Rectal smooth muscle tissue (tissue), 1 donor: ENCODE measurements around the gene CARNS1.

ENCODE experiments used
- H3K27ac ChIP-seq: one replicate; pipeline ENCODE4 v1.7.0; 2013; ENCODE audit warnings: low read depth, low read length, inconsistent platforms
- H3K27me3 ChIP-seq: one replicate; pipeline ENCODE4 v1.7.0; 2013; ENCODE audit warnings: low read length; ENCODE audit not compliant: control insufficient read depth, insufficient read depth
- H3K36me3 ChIP-seq: one replicate; pipeline ENCODE4 v1.7.0; 2013; ENCODE audit warnings: low read length; ENCODE audit not compliant: control insufficient read depth, insufficient read depth
- H3K4me1 ChIP-seq: one replicate; pipeline ENCODE4 v1.7.0; 2013; ENCODE audit warnings: low read length; ENCODE audit not compliant: control insufficient read depth, insufficient read depth
- H3K4me3 ChIP-seq: one replicate; pipeline ENCODE4 v1.7.0; 2013; ENCODE audit warnings: low read length
- H3K9ac ChIP-seq: one replicate; pipeline ENCODE4 v1.7.0; 2013; ENCODE audit warnings: low read length

CARNS1 gene

DNA sequence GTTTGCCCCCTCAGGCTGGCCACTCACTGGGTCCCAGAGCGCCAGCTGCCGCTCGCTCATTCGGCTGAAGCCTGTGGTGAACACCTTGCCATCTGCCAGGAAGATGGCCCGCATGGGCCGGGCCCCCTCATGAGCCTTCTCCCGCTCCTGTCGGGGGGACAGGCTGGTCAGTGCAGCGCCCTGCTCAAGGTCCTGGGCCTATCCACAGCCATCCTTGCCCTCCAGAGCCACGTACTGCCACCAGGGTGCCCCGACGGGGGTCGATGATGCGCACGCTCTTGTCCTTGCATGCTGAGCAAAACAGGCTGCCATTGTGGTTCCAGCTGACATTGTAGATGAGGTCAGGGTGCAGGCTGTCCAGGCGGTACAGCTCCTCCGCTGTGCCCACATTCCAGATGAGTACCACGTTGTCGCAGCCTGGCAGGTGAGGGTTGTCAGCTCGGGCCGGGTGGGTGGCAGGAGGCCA, 25.7 kb downstream of the CARNS1 start:
- Histone ChIP-seq H3K27ac (no peak overlapping the region), H3K9ac (no peak overlapping the region), H3K4me1 (no peaks in the 10 kb centered on the region), H3K27me3 (no peaks in the 10 kb centered on the region), H3K4me3 (no peak overlapping the region), H3K36me3 (peaks cover 3% of the 10 kb centered on the region)

DNA sequence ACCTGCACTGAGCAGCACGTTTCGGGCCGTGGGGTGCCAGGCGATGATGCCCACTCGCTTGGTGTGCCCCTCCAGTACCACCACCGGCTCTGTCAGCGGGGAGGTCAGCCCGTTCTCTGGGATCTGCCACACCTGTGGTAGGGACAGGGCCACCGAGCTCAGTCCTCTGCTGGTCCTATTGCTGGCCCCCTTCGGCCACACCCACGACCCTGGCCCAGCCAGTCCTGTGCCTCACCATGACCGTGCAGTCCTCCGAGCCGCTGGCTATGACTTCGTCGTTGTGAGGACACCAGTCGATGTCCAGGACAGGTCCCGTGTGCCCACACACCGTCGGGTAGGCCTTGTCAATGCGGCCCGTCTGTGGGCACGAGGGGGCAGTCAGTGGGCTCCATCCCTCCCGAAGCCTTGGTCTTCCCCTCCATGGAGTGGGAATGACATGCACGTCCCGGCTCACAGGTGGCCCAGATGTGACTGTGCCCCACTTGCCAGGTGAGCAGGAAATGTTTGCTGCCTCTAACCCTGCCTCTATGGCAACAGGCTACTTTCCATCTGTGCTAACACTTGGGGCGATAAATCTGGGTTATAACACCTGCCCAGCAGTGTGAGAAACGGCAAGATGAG, 26.4 kb downstream of the CARNS1 start:
- Histone ChIP-seq H3K36me3 (peaks cover 3% of the 10 kb centered on the region), H3K4me1 (no peaks in the 10 kb centered on the region), H3K9ac (no peak overlapping the region), H3K27me3 (no peaks in the 10 kb centered on the region), H3K27ac (no peak overlapping the region), H3K4me3 (peak overlapping the region; percentile 73)

DNA sequence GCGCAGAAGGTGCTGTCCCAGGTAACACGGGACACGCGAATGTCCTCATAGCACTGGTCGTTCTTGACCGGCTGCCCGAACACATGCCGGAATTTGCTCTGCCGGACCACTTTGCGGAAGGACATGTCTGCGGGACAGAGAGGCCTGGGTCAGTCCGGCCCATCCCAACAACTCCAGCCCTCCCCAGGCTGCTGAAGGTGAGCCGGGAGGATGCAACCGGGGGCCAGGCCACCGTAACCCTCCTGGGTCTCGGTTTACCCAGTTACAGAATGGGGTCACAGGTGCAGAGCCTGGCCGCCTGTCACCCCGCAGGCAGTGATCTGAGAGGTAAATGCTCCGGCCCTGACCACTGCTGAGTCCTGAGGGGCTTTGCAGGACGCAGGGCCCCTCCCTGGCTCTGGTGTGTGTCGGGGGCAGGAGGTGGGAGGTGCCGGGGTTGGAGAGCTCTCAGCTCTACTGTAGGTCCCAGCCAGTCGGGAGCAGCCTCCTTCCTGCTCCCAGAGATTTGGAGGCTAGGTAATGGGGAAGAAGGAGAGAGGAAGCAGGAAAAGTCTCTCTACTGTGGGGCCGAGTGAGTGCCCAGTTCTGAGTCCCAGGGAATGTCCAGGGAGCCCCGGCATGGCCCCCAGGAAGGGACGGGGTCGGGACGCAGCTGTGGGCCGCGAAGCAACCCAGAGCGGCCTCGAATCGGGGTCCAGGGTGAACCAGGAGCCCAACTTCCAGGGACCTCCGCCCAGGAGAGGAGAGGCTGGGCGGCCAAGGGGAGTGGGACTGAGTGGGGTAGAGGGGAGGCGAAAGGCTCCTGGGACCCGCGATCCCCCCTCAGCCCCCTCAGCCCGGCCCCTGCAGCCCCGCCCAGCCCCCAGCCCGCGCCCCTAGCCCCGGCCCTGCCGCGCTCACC, 27.3 kb downstream of the CARNS1 start:
- no peaks in the 10 kb centered on the region for H3K27me3 ChIP-seq
- peak overlapping the region; percentile 73 for H3K4me3 ChIP-seq
- H3K36me3 ChIP-seq, result peaks cover under 1% of the 10 kb centered on the region
- H3K27ac ChIP-seq, result peak overlapping the region; percentile 88
- H3K4me1 ChIP-seq, result no peaks in the 10 kb centered on the region
- peak overlapping the region; percentile 45 for H3K9ac ChIP-seq

DNA sequence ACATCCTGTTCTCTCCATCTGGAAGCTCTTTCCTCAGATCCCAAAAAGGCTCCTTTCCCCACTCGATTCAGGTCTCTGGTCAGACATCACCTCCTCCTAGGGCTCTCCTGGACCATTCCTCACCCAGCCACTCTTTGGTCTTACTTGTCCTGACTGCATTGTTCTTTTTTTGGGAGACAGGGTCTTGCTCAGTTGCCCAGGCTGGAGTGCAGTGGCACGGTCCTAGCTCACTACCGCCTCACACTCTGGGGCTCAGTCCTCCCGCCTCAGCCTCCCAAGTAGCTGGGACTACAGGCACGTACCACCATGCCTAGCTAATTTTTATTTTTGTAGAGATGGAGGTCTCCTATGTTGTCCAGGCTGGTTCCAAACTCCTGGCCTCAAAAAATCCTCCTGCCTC, 30.0 kb downstream of the CARNS1 start:
- no peaks in the 10 kb centered on the region for H3K4me1 ChIP-seq
- no peaks in the 10 kb centered on the region for H3K36me3 ChIP-seq
- H3K27me3 ChIP-seq, result no peaks in the 10 kb centered on the region
- H3K9ac ChIP-seq, result no peak overlapping the region
- H3K4me3 ChIP-seq, result no peak overlapping the region
- H3K27ac ChIP-seq, result no peak overlapping the region

DNA sequence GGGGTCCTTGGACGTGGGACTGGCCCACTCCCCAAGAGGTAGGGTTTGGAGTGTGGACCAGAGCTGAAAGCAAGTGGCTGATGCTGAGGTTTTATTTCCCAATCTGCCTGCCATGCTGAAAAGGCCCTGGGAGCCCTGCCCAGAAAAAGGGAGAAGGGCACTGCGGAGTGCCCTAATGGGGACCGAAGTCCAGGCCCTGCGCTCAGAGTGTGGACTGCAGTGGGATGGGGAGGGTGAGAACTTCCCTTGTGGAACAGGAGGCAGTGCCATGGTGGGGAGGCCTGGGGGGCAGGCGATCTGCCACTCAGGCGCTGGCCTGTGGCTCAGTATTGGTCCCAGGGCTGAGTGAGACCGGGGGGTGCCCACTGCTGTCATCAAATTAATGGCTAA, 32.7 kb downstream of the CARNS1 start:
- no peaks in the 10 kb centered on the region for H3K27me3 ChIP-seq
- no peak overlapping the region for H3K4me3 ChIP-seq
- H3K4me1 ChIP-seq, result no peaks in the 10 kb centered on the region
- no peak overlapping the region for H3K9ac ChIP-seq
- H3K27ac ChIP-seq, result no peak overlapping the region
- H3K36me3 ChIP-seq, result no peaks in the 10 kb centered on the region

DNA sequence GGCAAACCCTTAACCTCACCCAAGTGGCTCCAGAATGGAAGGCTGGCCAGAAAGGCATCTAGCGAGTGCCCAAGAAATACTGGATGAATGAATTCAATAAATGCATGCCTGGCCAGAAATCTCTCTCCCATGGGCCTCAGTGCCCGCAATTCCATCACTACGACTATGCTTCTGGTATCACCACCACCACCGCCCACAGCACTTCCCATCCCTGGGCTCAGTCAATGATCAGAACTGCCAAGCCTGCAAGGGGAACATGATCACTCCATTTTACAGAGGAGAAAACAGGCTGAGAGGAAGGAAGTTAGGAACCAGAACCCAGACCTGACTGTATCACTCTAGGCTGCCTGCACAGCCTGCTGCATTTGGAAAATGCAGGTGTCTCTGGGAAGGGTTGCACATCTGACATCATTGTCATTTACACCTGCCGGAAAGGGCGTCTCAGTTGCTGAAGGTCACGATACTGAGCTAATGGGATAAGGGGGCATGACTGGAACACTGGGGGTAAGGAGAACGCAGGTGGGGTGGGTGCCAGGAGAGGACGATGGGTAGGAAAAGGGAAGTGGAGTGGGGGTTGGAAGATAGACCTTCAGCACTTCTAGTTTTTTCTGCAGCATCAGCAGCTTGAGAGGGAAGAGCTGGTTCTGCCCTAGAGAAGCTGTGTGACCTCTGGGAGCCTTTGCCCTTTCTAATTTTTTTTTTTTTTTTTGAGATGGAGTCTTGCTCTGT, 33.8 kb downstream of the CARNS1 start:
- H3K4me3 ChIP-seq, result no peak overlapping the region
- no peak overlapping the region for H3K9ac ChIP-seq
- H3K27ac ChIP-seq, result no peak overlapping the region

DNA sequence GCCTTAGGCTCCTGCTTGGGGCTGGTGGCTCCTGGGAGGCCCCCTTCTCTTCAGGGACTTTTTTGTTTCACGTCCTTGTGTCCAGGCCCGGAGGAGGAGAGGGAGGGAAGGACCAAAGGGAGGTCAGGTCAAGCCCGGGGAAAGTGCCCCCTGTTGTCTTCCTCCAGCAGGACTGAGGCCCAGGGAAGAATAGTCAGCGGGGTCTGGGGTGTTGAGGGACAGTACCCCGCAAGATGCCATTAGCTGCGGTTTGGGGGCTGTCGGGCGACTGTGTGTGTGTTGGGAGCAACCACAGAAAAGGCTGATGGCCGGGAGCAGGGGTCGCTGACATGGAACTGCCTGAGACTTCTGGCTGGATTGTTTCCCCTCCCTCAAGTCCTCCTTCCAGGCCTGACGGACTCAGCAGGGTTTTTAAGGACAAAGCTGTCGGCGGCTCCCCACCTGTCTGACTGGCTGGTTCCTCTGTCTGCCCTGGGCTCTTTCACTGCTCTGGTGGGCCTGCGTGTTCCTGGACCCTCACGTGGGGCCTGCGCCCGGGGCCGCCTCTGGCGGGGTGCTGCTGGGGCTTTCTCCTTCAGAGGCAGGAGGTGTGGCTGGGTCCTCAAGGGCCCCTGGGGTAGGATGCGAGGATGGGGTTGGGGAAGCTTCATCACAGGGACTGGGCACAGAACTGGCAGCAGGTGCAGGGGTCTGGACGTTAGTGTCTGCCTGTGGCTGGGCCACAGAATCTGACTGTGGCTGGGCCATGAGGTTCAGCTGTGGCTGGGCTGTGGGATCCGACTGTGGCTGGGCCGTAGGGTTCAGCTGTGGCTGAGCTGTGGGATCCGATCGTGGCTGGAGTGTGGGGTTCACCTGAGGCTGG, 35.5 kb downstream of the CARNS1 start:
- H3K4me1 ChIP-seq, result no peaks in the 10 kb centered on the region
- H3K27me3 ChIP-seq, result no peaks in the 10 kb centered on the region
- H3K4me3 ChIP-seq, result no peak overlapping the region
- no peak overlapping the region for H3K9ac ChIP-seq
- no peak overlapping the region for H3K27ac ChIP-seq
- no peaks in the 10 kb centered on the region for H3K36me3 ChIP-seq

More for the DNA sequence above, 33.8 kb downstream of the CARNS1 start:
- no peaks in the 10 kb centered on the region for H3K36me3 ChIP-seq
- no peaks in the 10 kb centered on the region for H3K27me3 ChIP-seq
- no peaks in the 10 kb centered on the region for H3K4me1 ChIP-seq

DNA sequence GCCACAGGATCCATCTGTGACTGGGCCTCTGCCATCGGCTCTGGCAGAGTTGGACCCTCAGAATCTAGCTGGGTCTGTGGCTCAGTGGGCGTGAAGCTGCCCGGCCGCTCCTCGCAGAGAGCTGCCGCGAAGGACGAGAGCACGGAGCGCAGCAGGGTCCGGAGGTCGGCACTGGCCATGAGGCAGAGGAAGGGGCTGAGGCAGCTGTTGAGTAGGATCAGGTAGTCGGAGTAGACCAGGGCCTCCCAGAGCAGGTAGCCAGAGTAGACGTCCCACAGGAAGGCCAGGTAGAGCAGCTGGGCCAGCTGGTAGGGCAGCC, 36.1 kb downstream of the CARNS1 start:
- no peaks in the 10 kb centered on the region for H3K27me3 ChIP-seq
- H3K4me3 ChIP-seq, result no peak overlapping the region
- H3K27ac ChIP-seq, result no peak overlapping the region
- no peaks in the 10 kb centered on the region for H3K36me3 ChIP-seq
- no peak overlapping the region for H3K9ac ChIP-seq
- no peaks in the 10 kb centered on the region for H3K4me1 ChIP-seq

DNA sequence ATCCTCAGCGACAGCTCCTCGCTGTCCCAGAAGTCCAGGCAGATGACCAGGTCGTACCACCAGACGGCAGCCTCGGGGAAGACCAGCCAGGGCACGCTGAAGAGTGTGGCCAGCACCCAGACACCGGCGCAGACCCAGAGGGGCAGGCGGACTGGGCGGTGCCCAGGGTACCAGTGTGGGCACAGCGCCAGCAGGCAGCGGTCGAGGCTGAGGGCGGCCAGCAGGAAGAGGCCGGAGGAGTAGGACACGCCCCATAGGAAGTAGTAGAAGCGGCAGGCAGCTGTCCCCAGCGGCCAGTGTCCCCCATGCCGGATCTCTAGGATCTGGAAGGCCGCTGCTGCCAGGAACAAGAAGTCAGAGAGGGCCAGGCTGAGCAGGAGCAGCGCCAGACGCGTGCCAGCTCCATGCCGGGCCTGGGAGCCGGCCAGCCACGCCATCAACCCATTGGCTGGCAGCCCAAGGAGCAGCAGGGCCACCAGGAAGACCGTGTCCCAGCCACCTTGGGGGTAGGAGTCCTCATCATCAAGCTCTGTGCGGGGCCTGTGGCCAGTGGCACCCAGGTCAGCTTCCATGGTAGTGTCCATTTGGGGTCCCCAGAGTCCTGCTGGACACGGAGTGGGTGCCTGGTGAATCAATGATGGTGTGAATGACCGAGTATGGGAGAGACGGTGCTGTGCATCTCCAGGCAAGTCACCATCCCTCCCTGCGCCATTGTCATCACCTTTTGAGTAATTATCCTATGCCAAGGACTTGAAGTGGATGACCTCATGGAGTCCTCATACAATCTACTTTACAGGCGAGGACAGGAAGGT, 36.9 kb downstream of the CARNS1 start, which contains the start of gene GPR152:
GPR152 (minus strand) TSS at position 589 of the 812 bp plus-strand sequence; CDS start at position 584, 5 bp downstream.
- Histone ChIP-seq H3K27ac (no peak within 1 kb of the TSS), H3K4me3 (no peak within 1 kb of the TSS)

DNA sequence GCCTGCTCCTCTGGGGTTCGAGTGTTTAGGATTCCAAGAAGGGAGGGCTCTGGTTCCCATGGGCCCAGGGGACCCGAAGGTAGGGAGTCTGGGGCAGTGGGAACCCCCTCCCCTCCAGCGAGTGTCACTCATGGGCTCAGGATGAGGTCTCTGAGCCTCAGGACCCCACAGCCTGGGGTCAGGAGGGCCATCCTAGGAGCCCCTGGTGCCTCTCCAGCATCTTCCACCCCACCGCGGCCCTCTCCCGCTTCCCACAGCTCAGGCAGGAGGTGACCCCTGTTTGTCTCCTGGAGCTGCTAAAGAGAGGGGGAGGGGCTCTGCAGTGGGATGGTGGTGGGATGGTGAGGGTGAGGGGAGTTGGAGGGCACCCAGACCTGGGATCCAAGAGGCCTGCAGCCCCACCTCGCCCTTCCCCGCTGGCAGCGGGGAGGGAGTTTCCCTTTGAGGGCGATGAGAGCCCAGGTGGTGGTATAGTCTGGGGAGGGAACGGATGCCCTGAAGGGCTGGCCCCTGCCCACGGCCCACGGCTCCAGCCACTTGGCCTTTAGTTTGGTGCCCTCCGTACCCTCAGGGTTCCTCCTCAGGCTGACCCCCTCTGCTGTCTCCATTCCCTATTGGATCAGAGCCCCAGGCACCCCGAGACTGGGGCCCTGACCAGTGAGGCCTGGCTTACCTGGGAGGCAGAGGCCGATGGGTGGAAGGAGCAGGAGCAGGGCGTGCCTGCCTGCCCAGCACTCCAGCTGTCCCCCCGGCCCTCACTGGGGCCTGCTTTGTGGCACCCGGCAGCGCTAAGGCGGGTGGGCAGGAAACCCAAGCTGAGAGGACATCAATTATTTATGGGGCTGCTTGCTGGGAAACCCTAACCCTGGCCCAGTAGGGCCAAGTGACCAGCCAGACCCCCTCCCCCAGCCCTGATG, 38.6 kb downstream of the CARNS1 start:
- Histone ChIP-seq H3K36me3 (no peaks in the 10 kb centered on the region), H3K27ac (no peak overlapping the region), H3K4me3 (no peak overlapping the region), H3K27me3 (no peaks in the 10 kb centered on the region), H3K4me1 (no peaks in the 10 kb centered on the region), H3K9ac (no peak overlapping the region)

More for the DNA sequence above, 36.9 kb downstream of the CARNS1 start, which contains the start of gene GPR152:
- Histone ChIP-seq H3K27me3 (no peaks in the 10 kb centered on the region), H3K4me1 (no peaks in the 10 kb centered on the region), H3K9ac (no peak within 1 kb of the TSS), H3K36me3 (no peaks in the 10 kb centered on the region)
